Right ventricle myocardium inferior (tissue), 1 donor: ENCODE results near the gene TMEM138. TPM values are rescaled to one million over a fixed set of nuclear protein-coding genes. Genes with fewer than 3 reads are reported as not detected.

Source experiments
- ATAC-seq: fragments of 200-7000 bp; cut with Tn5 transposase; one replicate; pipeline ENCODE4 v1.9.1; 2020; ENCODE audit warnings: mild to moderate bottlenecking, moderate library complexity
- DNase-seq: peaks from one replicate; pipeline ENCODE4 v3.0.0; 2021; ENCODE audit errors: missing footprints
- intact Hi-C: fragments of 100-400 bp; cut with DNase I; formaldehyde crosslinking; loops from one replicate; pipeline ENCODE4 v1.11.0; 2022
- long read RNA-seq: library from polyadenylated mRNA; unstranded; transcript quantifications from one replicate; pipeline ENCODE4 v2.0.0, GENCODE V29; 2021
- total RNA-seq: library from RNA; stranded (reverse); fragmentation: NEBNext Ultra II Directional; extraction: Animal tissue kit (Norgen Biotek cat#: 25700); gene quantifications from one replicate; pipeline ENCODE4 v1.2.1, GENCODE V29; 2021
- donor health status: DM: no; HTN: yes; CAD: no; lungs with severe emphysema.

The TMEM138 gene
- total RNA-seq: 18.0 TPM
- long read RNA-seq, partial matches to known transcripts: 0 of 2 reads
- long read RNA-seq, other reads (novel, unspliced or antisense): 0 of 2 reads

DNA sequence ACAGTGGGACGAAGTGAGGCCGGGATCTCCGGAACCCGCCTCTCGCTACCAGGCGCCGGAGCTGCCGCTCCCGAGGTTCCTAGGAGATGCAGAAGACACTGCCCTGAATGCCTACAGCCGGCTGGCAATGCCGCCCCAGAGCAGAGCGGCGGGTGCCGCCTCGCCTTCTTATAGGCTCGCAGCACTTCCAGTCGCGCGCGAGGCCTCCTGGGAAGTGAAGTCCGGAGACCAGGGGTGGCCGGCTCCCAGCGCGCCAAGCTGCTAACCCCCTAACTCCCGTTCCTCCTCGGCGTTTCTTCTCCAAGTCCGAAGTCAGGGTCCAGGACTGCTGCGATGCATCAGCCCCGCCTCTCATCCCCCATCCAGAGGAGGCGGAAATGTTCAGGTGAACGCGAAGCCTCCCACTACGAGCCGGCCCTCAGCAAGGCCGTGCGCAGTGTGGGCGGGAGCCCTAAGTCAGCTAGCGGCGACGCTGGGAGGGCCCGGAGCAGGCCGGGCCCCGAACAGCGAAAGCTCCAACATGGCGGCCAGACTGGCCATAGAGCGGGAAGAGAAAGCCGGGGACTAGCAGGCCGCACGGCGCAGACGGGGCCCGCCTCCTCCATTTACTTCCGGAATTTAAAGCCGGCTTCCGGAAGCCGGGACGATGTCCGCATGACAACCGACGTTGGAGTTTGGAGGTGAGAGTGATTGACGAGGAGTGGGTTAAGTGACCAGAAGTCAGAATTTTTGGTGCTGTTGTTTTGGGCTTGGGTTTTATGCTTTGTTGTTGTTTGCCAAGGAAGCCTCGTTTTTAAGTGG, at the start of gene TMEM138, which contains the start of gene CYB561A3:
Gene TMEM138 (plus strand): TSS at position 634 of the 801 bp plus-strand sequence. CDS start 2,017 bp downstream, outside the sequence.
Gene CYB561A3 (minus strand): TSS at position 142 of the 801 bp plus-strand sequence. CDS start 5,169 bp downstream, outside the sequence.
- intact Hi-C loops: loop anchor here (2.0 kb wide), 1 partner anchor 25 kb away; no protein-coding TSS in a partner anchor
- DNase-seq (peak; percentile 98), ATAC-seq (peak; percentile 98)

DNA sequence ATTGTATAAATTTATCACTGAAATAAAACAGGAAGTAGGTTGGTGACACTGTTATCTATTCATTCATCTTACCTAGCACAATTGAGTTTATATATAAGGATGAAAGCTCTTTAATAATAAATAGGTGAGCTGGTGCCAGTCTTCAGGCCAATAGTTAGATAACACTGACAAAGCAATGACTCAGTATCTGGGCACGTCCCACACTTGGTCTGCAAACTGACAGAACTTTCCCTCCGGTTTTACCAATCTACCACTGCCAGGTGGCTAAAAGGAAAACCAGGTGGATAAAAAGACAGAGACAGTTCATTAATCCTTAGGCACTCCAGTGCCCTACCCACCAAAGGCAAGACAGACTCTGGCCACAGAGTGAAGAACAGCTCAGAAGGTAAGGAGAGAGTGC, 46.9 kb upstream of the TMEM138 start:
- ATAC-seq (no peak), DNase-seq (no peak)
- intact Hi-C loops: no loop called here

DNA sequence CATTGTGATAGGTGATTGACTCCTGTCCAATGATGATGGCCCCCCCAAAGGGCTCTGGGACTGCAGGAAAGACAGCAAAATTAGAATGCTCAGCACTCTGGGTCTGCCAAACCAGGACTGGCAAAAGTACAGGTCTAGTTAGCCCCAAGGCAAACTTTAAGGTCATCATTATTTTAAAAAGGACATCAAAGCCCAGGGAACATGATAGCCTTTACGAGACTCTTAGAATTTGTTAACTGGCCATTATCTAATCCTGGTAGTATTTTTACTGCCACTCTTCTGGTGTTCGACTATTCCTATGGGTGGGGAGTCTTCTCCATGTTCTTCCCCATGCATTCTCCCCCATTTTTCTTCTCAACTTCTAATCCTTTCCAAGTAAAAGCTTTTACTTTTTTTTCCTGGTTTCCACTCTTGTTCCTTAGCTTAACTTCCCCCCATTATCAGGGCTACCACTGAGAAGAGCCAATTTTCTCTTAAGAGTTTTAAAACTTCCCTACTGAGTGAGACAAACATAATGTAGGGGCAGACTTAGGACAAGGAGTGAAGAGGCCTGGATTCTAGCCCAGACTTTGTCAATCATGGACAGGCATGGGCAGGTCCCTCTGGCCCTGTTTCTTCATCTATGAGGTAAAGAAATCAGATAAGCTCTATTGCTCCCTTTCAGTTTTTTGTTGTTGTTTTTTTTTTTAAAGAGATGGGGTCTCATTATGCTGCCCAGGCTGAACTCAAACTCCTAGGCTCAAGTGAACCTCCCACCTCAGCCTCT, 36.3 kb upstream of the TMEM138 start:
- intact Hi-C loops: no loop called here
- DNase-seq: no peak
- peak; percentile 67 for ATAC-seq

DNA sequence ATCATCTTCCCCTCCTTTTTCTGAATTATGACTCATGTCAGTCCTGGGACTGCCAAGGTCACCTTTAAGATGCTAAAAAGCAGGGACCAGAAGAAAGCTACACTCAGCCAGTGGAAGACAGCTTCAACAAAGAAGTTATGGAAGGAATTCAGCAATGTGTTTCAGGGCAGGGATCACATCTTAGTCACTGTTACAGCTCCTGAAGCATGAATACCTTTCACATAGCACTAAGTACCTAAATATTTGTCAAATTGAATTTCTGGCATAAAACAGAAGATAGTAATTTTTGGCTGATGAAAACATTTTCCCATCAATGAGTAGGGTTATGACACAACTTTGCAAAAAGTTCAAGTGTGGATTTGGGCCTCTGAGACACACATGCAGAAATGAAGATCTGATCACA, 34.5 kb upstream of the TMEM138 start:
- intact Hi-C loops: no loop called here
- no peak for DNase-seq
- ATAC-seq: no peak

DNA sequence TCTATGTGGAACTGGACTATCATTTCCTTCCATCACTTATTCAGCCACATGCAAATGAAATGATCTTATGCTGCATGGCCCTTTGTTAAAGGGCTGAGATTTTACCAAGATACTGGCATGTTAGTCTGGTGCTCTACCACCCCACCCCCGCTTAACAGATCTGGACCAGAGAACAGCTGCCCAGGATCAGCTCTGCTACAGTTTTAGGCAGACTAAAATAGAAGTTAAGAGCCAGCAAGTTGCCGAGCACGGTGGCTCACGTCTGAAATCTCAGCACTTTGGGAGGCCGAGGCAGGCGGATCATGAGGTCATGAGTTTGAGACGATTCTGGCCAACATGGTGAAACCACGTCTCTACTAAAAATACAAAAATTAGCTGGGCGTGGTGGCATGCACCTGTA, 33.8 kb upstream of the TMEM138 start:
- no peak for ATAC-seq
- DNase-seq: no peak
- intact Hi-C loops: no loop called here

DNA sequence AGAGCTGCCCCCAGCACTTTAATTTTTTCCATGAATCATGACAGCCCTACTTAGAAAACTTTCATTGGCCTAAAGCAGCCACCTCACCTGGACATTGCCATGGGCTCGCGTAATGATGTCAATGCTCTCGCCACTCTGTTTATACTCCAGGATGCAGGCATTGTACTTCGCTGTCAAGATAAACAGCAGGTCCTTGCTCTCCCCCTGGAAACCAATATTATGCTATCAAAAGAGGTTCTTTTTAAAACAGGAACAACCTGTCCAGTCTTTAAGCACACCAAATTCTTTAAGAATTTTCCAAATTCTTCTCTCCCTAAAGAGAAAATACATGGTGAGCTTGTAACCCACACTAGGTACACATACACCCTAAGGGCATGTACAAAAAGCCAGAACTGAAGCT, 32.3 kb upstream of the TMEM138 start:
- DNase-seq (no peak), ATAC-seq (no peak)
- intact Hi-C loops: loop anchor here (5.0 kb wide), 1 partner anchor 102 kb away; the partner anchor contains the start of gene SDHAF2

DNA sequence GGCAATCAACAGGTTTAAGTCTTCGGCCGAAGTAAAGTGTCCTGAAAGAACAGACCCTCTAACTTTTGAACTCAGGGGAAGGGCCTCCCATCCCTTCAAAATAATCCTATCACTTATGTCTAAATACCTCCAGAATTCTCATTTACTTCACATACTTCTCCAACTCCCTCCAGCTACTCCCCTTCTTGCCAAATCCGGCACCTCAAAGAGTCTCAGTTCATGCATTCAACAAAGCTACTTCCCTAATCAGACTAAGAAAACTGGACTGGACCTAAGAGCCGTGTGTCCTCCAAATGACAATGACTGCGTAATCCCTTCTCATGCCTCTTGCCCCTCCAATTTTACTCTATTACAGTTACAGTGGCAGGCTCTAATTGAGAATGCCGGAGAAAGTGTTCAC, 30.5 kb upstream of the TMEM138 start:
- intact Hi-C loops: loop anchor here (5.0 kb wide), 1 partner anchor 101 kb away; the partner anchor contains the start of gene SDHAF2
- DNase-seq (no peak), ATAC-seq (no peak)

DNA sequence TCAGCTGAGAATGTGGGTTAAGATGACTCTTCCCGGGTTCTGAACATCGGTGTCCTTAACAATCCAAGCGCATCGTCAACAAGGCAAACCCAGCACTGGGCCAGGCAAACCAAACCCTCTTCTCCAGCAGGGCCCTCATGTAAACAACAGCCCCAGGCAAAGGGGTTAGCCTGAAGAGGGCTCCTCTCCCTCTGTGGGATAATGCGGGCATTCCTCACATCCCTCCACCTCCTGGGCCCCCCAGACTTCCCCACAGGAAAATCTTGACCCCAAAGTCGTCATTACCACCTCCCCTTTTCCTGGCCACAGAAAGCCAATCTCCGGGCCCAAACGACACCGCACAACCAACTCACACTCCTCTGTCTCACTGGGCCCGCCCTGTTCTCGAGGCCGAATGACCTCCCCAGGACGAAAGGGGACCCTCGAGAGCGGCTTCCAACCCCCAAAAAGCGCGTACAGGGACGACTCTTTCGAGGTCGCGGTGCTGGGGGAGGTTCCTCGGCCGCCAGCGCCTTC, 29.8 kb upstream of the TMEM138 start:
- DNase-seq (peak; percentile 66), ATAC-seq (no peak)
- intact Hi-C loops: loop anchor here (5.0 kb wide), 1 partner anchor 100 kb away; the partner anchor contains the start of gene SDHAF2

DNA sequence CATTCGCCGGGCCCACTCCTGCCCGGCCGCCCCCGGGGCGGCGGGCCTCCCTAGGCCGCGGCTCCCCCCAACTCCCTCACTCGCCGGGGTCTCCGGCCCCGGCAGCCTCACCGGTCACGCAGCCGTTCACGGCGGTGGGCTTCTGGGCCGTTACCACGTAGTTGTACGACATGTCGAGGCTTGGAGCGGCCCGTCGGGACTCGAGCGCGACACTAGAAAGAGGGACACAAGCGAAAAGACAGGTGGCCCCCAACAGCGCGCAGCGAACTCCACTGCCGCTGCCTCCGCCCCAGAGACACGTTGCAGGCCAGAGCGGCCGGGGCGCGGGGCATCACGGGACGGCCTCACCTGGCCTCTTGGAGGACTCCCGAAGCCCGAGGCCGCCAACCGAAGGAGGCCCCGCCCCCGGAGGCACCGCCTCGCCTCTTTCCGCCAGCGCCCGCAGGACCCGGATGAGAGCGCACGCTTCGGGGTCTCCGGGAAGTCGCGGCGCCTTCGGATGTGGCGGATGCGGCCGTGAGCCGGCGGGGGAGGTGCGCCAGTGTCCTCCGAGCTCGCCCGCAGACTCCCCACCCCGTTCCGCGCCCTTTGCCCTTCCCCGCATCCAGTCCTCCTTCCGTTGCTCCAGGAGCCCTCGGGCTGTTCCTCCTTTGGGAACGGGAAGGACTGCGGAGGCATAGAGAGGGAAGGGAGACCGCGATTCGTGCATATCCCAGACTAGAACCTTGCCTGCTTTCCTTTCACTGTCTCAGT, 29.2 kb upstream of the TMEM138 start, which contains the start of the genes DDB1 and TKFC:
Gene DDB1 (minus strand): TSS at position 309 of the 753 bp plus-strand sequence. CDS start 137 bp downstream, at position 172.
Gene TKFC (plus strand): TSS at position 432 of the 753 bp plus-strand sequence. CDS start 1,501 bp downstream, outside the sequence.
- DNase-seq (peak; percentile 98), ATAC-seq (peak; percentile 97)
- intact Hi-C loops: loop anchor here (5.0 kb wide), 1 partner anchor 99 kb away; the partner anchor contains the start of gene SDHAF2

DNA sequence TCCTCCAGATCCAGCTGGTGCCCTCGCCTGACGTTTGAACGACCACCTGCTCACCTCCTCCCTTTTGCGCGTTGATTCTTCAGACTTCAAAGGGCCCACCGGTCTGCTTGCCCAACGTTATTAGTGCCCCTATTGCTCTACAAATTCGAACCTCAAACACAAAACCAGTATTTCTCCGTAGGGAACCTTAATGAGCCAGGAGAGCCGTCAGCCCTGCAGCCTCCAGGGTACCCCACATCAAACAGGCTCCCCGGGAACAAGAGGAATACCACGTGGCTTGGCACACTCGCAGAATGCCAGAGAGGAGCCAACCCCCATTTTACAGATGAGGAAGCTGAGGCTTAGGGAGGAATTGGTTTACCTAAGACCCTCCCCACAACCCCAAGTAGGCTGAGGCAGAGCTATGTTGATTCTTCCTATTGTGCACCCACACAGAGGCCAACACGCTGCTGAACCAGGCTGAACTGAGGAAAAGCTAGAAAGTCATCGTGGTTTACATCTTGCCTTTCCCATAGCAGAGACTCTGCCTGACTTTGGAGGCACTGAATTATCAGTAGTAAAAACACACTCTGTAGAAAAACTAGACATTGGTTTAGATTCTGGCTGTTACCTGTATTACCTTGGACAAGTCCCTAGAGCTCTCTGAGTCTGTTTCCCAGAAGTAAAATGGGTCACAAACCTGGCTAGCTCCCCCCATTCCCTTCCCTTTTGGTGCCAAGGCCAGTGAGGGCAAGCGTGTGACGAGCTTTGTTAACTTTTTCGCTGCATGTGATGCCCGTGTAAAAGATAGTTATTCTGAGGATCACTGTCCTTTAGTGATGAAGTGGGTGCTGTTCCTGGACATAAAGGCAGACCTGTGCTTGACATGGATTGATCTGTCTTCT, 28.4 kb upstream of the TMEM138 start:
- no peak for ATAC-seq
- intact Hi-C loops: loop anchor here (5.0 kb wide), 1 partner anchor 99 kb away; the partner anchor contains the start of gene SDHAF2

DNA sequence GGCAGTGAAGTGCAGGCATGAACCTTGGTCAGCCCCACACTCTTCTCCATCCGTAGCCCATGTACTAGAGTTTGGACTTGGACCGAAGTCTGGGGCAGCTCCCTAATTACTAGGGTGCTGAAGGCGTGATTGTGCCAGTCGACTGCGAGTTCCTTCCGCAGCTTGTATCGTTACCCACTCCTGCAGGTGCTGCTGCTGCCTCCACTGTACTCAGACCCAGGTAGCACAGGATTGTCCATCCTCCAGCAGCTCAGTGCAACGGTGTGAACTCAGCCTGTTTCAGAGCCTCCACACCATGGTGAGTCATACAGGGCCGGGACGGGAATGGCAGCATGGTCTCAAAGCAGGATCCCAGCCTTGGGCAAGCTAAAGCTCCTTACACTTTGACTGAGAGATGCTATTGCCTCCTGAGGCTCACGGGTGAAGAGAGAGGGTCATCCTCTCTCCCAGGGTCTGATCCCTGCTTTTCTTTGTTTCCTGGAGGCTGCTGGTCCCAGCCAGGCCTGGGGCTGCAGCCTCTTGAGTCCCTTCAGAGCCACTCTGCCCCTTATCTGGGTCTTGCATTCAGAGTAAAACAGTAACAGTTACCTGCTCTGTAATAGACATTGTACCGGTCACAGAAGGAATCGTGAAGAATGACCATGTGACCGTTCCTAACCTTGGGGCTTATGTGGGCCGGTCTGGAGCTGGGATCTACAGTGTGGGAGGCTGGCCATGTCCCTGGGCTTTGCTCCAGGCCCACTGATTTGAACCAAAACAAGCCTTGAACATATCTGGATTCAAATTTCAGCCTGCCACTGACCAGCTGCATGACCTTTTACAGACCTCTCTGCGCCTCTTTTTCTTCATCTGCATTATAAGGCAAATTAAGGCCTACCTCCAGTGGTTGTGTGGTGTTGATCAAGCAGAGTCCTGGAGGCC, 27.5 kb upstream of the TMEM138 start:
- ATAC-seq: no peak
- peak; percentile 60 for DNase-seq
- intact Hi-C loops: loop anchor here (5.0 kb wide), 1 partner anchor 98 kb away; the partner anchor contains the start of gene SDHAF2

More for the DNA sequence above, 28.4 kb upstream of the TMEM138 start:
- DNase-seq: no peak

DNA sequence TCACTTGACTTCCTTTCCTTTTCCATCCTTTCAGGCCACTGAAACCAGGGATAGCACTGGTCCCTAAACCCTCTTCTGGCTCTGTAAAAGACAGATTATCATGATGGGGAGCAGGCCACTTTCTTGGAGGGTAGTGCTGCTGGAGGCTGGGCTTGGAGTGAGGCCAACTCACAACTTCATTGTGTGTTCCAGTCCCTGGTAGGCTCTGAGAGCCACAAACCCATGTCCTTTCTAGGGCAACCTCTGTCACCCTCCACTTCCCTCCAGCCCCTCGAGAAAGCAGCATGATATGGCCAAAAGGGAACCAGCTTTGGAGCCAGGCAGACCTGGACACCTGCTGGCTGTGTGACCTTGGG, 26.8 kb upstream of the TMEM138 start:
- no peak for DNase-seq
- intact Hi-C loops: no loop called here
- no peak for ATAC-seq

DNA sequence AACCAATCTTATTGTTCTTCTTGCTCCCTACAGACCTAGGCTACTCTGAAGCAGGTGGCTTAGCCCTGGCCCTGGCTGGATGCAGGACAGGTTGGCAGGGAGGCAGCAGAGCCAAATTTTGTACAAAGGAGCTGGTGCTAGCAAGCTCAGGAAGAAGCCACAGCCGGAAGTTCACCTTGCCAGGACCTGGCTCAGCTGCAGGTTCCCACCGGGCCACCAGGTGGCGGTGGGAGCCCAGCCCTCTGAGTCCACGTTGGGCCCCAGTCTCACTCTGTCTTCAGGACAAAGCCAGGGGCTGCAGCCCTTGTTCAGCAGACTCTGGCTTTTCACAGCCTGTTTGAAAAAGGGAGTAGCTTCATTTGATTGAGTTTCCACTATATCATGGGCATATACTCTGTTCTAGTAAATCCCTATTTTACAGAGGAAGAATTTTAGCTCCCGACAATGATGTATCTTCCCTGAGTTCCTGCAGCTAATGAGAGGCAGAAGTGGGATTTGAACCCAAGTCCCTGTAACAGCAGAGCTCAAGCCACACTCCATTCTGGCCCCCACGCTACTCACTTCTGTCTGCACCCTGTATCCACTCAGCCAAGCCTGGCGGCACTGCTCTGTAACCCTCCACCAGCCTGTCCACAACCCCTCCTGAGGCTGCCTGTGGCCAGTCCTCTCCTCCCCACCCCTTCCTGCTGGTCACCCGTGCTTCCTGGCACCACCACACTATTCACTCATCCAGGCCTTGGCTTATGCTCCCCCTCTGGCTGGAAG, 25.8 kb upstream of the TMEM138 start:
- intact Hi-C loops: loop anchor here (1.0 to 2.0 kb wide), 2 partner anchors 26 to 49 kb away; partner anchors contain the start of gene TMEM138
- peak; percentile 85 for DNase-seq
- ATAC-seq: peak; percentile 64

DNA sequence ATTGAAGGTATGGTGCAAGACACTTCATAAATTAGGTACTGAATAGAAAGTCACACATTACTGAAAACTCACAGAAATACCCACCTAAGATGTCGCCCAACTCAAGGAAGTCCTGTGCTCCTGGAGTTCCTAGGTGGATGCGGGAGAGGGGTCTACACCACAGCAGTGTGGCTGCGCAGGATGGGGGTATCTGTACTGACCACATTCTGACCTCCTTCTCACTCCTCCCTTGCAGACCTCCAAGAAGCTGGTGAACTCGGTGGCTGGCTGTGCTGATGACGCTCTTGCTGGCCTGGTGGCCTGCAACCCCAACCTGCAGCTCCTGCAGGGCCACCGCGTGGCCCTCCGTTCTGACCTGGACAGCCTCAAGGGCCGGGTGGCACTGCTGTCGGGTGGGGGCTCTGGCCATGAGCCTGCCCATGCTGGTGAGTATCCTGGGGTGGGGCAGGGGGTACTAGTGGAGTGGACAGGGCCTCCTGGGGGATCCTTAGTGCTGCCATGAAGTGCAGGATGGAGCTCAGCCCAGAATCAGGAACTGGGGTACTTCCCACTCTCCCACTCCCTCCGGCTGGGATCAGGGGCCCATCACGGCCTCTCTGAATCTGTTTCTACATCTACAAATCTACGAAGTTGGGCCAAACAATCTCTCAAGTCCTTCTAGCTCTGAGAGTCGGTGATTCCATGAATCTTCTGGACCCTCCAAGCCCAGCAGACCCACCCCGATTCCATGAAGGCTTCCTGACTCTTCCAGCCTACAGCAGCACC, 24.3 kb upstream of the TMEM138 start:
- DNase-seq: peak; percentile 30
- ATAC-seq: no peak
- intact Hi-C loops: loop anchor here (2.0 kb wide), 1 partner anchor 25 kb away; the partner anchor contains the start of gene TMEM138
